GM19193 (cell line): ENCODE data around the gene BRMS1L.

ENCODE experiments used
- POLR2A ChIP-seq: IDR thresholded peaks from 4 replicates; pipeline ENCODE4 v1.6.1; 2011; ENCODE audit not compliant: insufficient read depth, insufficient read length; ENCODE audit errors: extremely low read depth

BRMS1L gene

GRCh38 chr14:35826218-35826951 is at the start of gene BRMS1L:
TSS of gene BRMS1L (plus strand) at chr14:35826338. CDS start at chr14:35826517, 179 bp downstream.
- TF ChIP-seq POLR2A, result peak; percentile 90

GRCh38 chr14:35776823-35777222 is 49.3 kb upstream of the BRMS1L start:
- TF ChIP-seq POLR2A, result no peak

GRCh38 chr14:35779368-35779767 is 46.8 kb upstream of the BRMS1L start:
- TF ChIP-seq POLR2A, result no peak

GRCh38 chr14:35783699-35784098 is 42.4 kb upstream of the BRMS1L start:
- TF ChIP-seq POLR2A, result no peak

GRCh38 chr14:35786856-35787255 is 39.3 kb upstream of the BRMS1L start:
- TF ChIP-seq POLR2A, result no peak

- no peak for TF ChIP-seq POLR2A
Observed at GRCh38 chr14:35789651-35790050, 36.5 kb upstream of the BRMS1L start.

- no peak for TF ChIP-seq POLR2A
Observed at GRCh38 chr14:35797796-35798195, 28.3 kb upstream of the BRMS1L start.

GRCh38 chr14:35806006-35806907 is 19.9 kb upstream of the BRMS1L start:
- TF ChIP-seq POLR2A, result no peak

- TF ChIP-seq POLR2A, result no peak
Observed at GRCh38 chr14:35807131-35807961, 18.8 kb upstream of the BRMS1L start.

- TF ChIP-seq POLR2A, result no peak
Observed at GRCh38 chr14:35808076-35808637, 18.0 kb upstream of the BRMS1L start.

GRCh38 chr14:35808638-35809563 is 17.2 kb upstream of the BRMS1L start, which contains the start of gene RALGAPA1:
TSS of gene RALGAPA1 (minus strand) at chr14:35809295. CDS start at chr14:35808835, 460 bp downstream.
- peak; percentile 87 for TF ChIP-seq POLR2A

GRCh38 chr14:35809597-35809996 is 16.5 kb upstream of the BRMS1L start:
- TF ChIP-seq POLR2A, result no peak

- TF ChIP-seq POLR2A, result no peak
Observed at GRCh38 chr14:35810963-35811362, 15.2 kb upstream of the BRMS1L start.
